Measurements from ENCODE around the gene CRACDL. TPM values are rescaled to one million over a fixed set of nuclear protein-coding genes. Genes with fewer than 3 reads are reported as not detected.

CRACDL gene, protein sequence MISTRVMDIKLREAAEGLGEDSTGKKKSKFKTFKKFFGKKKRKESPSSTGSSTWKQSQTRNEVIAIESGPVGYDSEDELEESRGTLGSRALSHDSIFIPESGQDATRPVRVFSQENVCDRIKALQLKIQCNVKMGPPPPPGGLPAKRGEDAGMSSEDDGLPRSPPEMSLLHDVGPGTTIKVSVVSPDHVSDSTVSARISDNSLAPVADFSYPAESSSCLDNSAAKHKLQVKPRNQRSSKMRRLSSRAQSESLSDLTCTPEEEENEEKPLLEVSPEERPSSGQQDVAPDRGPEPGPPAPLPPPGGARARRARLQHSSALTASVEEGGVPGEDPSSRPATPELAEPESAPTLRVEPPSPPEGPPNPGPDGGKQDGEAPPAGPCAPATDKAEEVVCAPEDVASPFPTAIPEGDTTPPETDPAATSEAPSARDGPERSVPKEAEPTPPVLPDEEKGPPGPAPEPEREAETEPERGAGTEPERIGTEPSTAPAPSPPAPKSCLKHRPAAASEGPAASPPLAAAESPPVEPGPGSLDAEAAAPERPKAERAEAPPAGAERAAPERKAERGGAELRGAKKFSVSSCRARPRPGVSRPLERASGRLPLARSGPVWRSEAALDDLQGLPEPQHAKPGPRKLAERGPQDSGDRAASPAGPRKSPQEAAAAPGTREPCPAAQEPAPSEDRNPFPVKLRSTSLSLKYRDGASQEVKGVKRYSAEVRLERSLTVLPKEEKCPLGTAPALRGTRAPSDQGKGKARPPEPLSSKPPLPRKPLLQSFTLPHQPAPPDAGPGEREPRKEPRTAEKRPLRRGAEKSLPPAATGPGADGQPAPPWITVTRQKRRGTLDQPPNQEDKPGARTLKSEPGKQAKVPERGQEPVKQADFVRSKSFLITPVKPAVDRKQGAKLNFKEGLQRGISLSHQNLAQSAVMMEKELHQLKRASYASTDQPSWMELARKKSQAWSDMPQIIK
- total RNA-seq, result 1 to 10 TPM in 1 of 2 experiments, under 1 TPM in 1; 0.36 to 1.5 TPM
- polyA plus RNA-seq (2013, experiment 1 of 2), result 0.43 TPM
- polyA plus RNA-seq (2013, experiment 2 of 2), result 0.37 TPM
- 0 to 4.2 (median 1.1) reads per million in 172 experiments for total RNA-seq

DNA sequence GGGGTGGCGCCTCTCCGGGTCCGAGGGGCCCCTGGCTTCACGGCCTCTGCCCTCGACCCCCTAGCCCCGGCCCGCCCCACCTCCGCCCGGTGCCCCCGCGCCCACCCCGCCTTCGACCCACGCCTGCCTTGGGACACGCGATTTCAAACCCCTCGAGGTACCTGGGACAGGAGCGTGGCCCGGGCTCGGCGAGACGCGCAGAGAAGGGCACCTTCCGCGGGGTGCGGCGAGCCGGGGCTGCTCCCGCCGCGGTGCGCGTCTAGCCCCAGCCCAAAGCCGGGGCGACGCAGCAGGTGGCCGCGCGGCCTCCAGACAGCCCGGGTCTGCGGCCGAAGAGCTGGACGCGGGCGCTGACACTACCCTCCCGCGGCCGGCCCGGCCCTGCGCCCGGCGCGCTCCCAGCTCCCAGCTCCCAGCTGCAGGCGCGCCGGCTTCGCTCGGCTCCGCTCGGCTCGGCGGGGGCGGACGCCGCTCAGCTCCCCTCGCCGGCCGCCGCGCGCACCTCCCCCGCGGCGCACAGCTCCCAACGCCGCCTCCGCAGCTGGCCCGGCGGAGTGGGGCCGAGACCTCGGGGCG, at the start of gene CRACDL:
Gene CRACDL (minus strand): TSS at position 449 of the 576 bp plus-strand sequence. CDS start 89,425 bp downstream, outside the sequence.
- Histone ChIP-seq H3K27me3 (ENCODE audit: control insufficient read depth in 1 of 2, insufficient read depth in 2 of 2, low read length in 2 of 2) (peaks cover 30 to 42% of the 10 kb centered on the region in 2 experiments), H3K9me3 (ENCODE audit: control insufficient read depth in 1 of 2, insufficient read depth in 1 of 2, low read length in 2 of 2) (peaks cover 0 to 3% of the 10 kb centered on the region in 2 experiments), H3K27ac (ENCODE audit: low read depth in 1 of 2, low read length in 2 of 2) (no peak within 1 kb of the TSS), H3K36me3 (ENCODE audit: insufficient read depth, low read length) (no peaks in the 10 kb centered on the region), H3K4me1 (ENCODE audit: insufficient read depth, low read length) (peaks cover 13% of the 10 kb centered on the region), H3K4me3 (ENCODE audit: low read length) (peak within 1 kb of the TSS; percentile 41)
- intact Hi-C loops (cut with DNase I, micrococcal nuclease), result no loop called here
- peak within 1 kb of the TSS; percentile 84 for H3K4me3 Mint-ChIP-seq
- TF ChIP-seq, protein P1, sequence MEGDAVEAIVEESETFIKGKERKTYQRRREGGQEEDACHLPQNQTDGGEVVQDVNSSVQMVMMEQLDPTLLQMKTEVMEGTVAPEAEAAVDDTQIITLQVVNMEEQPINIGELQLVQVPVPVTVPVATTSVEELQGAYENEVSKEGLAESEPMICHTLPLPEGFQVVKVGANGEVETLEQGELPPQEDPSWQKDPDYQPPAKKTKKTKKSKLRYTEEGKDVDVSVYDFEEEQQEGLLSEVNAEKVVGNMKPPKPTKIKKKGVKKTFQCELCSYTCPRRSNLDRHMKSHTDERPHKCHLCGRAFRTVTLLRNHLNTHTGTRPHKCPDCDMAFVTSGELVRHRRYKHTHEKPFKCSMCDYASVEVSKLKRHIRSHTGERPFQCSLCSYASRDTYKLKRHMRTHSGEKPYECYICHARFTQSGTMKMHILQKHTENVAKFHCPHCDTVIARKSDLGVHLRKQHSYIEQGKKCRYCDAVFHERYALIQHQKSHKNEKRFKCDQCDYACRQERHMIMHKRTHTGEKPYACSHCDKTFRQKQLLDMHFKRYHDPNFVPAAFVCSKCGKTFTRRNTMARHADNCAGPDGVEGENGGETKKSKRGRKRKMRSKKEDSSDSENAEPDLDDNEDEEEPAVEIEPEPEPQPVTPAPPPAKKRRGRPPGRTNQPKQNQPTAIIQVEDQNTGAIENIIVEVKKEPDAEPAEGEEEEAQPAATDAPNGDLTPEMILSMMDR (IDR thresholded peaks at IDR 0.05), result no peak
- peaks cover 79% of the 10 kb centered on the region for H3K27me3 Mint-ChIP-seq
- DNase-seq, result no peak
- CTCF ChIA-PET, result no interaction called here
- no peak within 1 kb of the TSS for H3K27ac Mint-ChIP-seq
- no peaks in the 10 kb centered on the region for H3K9me3 Mint-ChIP-seq
- ATAC-seq (ENCODE audit: poor library complexity), result no peak
- POLR2A ChIA-PET, result no interaction called here
- H3K4me1 Mint-ChIP-seq (ENCODE audit: low read depth), result peaks cover 16% of the 10 kb centered on the region
- H3K36me3 Mint-ChIP-seq (ENCODE audit: low read depth), result no peaks in the 10 kb centered on the region

DNA sequence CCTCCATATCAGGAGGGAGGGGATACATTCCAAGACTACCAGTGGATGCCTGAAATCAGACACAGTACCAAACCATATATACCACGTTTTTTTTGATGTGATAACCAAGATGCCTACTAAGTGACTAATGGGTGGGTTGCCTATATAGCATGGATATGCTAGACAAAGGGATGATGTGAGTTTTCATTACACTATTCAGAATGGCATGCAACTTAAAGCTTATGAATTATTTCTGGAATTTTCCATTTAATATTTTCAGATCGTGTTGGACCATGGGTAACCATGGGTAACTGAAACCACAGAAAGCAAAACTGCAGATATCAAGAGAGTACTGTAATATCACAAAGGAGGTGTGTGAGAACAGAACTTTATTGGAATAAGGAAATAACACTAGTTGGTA, 39.6 kb upstream of the CRACDL start:
- ChIA-PET POLR2A (no interaction called here), CTCF (no interaction called here)
- H3K4me3 ChIP-seq (ENCODE audit: low read length), result no peak overlapping the region
- no peaks in the 10 kb centered on the region for H3K36me3 ChIP-seq (ENCODE audit: insufficient read depth, low read length)
- peaks cover 6 to 23% of the 10 kb centered on the region in 2 experiments for H3K9me3 ChIP-seq (ENCODE audit: control insufficient read depth in 1 of 2, insufficient read depth in 1 of 2, low read length in 2 of 2)
- H3K27me3 ChIP-seq (ENCODE audit: control insufficient read depth in 1 of 2, insufficient read depth in 2 of 2, low read length in 2 of 2), result peaks cover 0 to 3% of the 10 kb centered on the region in 2 experiments
- TF ChIP-seq, protein P1 (IDR thresholded peaks at IDR 0.05), result no peak
- ATAC-seq (ENCODE audit: poor library complexity) (no peak), DNase-seq (no peak)
- H3K4me1 Mint-ChIP-seq (ENCODE audit: low read depth), result no peaks in the 10 kb centered on the region
- no peak overlapping the region for H3K27ac ChIP-seq (ENCODE audit: low read depth in 1 of 2, low read length in 2 of 2)
- H3K36me3 Mint-ChIP-seq (ENCODE audit: low read depth), result peaks cover 18% of the 10 kb centered on the region
- no peaks in the 10 kb centered on the region for H3K4me1 ChIP-seq (ENCODE audit: insufficient read depth, low read length)
- peaks cover 25% of the 10 kb centered on the region for H3K27me3 Mint-ChIP-seq
- H3K27ac Mint-ChIP-seq, result no peak overlapping the region
- intact Hi-C loops (cut with DNase I, micrococcal nuclease), result no loop called here
- H3K4me3 Mint-ChIP-seq, result no peak overlapping the region
- H3K9me3 Mint-ChIP-seq, result peaks cover 9% of the 10 kb centered on the region

DNA sequence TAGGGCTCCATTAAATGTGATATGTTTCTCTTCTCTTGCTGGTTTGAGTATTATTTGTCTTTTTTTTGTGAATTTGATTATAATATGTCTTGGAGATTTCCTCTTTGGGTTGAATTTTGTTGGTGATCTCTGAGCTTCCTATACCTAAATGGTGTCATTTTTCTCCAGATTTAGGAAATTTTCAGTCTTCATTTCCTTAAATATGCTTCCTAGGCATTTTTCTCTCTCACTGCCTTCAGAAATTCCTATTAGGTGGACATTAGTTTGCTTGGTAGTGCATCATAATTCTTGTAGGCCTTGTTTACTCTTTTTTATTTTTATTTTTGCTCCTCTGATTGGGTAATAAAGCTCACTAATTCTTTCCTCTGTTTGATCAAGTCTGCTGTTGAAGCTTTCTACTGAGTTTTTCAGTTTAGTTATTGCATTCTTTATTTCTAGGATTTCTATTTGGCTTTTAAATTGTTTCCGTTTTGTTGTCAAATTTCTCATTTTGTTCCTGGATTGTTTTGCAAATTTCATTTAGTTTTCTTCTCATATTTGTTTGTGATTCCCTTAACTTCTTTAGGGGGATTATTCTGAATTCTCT, 36.6 kb upstream of the CRACDL start:
- peaks cover 31% of the 10 kb centered on the region for H3K27me3 Mint-ChIP-seq
- TF ChIP-seq, protein P1 (IDR thresholded peaks at IDR 0.05), result no peak
- intact Hi-C loops (cut with DNase I, micrococcal nuclease), result no loop called here
- Histone ChIP-seq H3K27me3 (ENCODE audit: control insufficient read depth in 1 of 2, insufficient read depth in 2 of 2, low read length in 2 of 2) (peaks cover 0 to 3% of the 10 kb centered on the region in 2 experiments), H3K4me3 (ENCODE audit: low read length) (no peak overlapping the region), H3K36me3 (ENCODE audit: insufficient read depth, low read length) (no peaks in the 10 kb centered on the region), H3K27ac (ENCODE audit: low read depth in 1 of 2, low read length in 2 of 2) (no peak overlapping the region), H3K9me3 (ENCODE audit: control insufficient read depth in 1 of 2, insufficient read depth in 1 of 2, low read length in 2 of 2) (peaks cover under 1 to 36% of the 10 kb centered on the region in 2 experiments), H3K4me1 (ENCODE audit: insufficient read depth, low read length) (no peaks in the 10 kb centered on the region)
- H3K9me3 Mint-ChIP-seq, result peaks cover 22% of the 10 kb centered on the region
- no peaks in the 10 kb centered on the region for H3K4me1 Mint-ChIP-seq (ENCODE audit: low read depth)
- H3K4me3 Mint-ChIP-seq, result no peak overlapping the region
- DNase-seq, result no peak
- CTCF ChIA-PET, result no interaction called here
- no peak for ATAC-seq (ENCODE audit: poor library complexity)
- POLR2A ChIA-PET, result no interaction called here
- H3K36me3 Mint-ChIP-seq (ENCODE audit: low read depth), result peaks cover 23% of the 10 kb centered on the region
- H3K27ac Mint-ChIP-seq, result no peak overlapping the region

Measured in CD4-positive, alpha-beta T cell (primary cell).